ENCODE data around the gene ANKRD49.

DNA sequence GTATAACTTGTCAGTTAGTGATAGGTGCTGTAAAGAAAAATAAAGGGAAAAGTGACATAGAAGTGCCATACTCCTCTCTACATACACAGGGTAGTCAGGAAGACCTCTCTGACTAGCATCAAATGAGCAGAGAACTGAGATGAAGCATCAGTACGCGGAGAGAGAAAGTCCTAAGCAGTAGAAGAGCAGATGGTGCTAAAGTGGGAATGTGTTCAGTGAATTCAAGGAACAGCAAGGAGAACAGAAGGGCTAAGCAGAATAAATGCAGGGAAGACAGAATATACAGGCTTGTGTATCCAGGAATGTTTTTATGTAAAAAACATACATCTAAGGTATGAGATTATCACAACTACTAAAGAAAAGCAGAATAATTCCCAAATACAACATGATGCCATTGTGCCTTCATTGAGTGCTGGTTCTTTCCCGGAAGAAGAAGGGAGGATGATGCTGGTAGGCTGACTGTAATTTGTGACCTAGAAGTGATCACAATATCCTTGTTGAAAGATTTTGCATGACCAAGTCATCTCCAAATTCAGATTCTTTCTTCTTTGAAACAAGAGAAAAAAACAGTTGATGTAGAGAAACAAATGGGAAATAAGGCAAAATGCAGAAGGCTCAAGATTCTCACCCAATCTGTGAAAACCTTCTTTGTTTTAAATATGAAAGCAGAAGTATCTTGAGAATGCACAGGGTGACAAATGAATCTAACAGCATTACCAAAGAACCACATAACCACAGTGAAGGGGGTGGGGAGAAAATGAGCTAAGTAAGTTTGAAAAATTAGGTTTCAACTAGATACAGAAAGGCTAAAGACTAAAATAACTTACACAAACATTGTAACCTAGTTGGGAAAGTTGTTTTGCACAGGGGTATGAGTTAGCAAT lies 20.6 kb upstream of the ANKRD49 start:
- TF ChIP-seq ZNF274 (IDR thresholded peaks at IDR 0.05; ENCODE audit: low read depth, low read length) (no peak), YY1 (IDR thresholded peaks at IDR 0.05; ENCODE audit: insufficient read depth, insufficient read length) (no peak)

All from NT2/D1 (cell line).